Stimulated activated CD4-positive, alpha-beta T cell treated with anti-CD3 and anti-CD28 coated beads, TNF-alpha, amount 100 ng/mL, for 1 hour (primary cell): Measurements from ENCODE around the gene PPP4R4.
"Not testable (repeated sequence)": the region's sequence is repeated elsewhere in the genome, so short reads cannot be mapped to it uniquely, and the experiment has no call there.

Experiments
- DNase-seq, 3 donors: peaks; one replicate each; pipeline ENCODE4 v3.0.0-alpha.2; 2020; ENCODE audit warnings: low read depth in 3 of 3, low spot score in 1 of 3

The PPP4R4 gene

DNA sequence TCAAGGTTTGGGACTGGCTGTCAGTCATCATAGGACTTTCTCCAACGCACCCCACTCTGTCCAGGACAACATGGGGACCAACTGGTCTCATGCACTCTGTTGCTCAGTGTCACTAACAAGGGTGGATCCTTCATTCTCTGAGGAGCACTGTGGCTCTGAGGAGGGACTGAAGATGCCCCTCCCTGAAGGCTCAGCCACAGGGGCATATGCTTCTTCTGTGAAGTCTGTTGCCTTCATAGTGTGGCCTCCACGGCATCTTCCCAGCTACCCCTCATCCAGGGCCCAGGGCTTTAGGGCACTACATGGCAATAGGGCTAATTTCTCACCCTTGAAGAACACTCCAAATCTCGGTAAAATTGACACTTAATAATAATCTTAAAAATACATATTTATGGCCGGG lies 30.4 kb upstream of the PPP4R4 start:
- no peak for DNase-seq

GRCh38 chr14:94144765-94145164 lies 29.4 kb upstream of the PPP4R4 start:
- DNase-seq, result no peak

DNA sequence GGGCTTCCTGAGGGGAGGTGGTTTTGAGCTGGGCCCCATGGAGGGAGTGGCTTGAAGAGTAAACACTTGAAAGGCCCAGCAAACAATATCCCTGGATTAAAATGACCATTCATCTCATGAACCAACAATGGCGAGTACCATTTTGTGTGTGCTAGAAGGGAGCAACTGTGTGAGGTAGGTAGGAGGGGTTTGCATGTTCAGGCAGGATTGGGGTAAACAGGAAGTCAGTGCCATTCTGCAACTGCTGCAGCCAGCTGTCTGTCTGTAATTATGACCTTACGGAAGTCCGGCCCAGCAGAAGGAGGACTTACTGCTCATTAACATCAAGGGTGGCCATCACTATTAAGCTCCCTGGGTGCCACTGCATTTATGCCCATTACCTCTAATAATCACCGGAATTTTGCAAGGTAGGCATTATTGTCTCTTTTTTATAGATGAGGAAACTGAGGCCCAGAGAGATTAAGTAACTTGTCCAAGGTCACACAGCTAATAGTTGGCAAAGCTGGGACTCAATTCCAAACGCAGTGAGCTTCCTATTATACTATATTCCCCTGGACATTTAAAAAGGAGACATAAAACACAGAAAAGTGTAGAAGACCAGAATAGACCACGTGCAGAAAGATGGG lies 28.1 kb upstream of the PPP4R4 start:
- DNase-seq, result no peak

GRCh38 chr14:94152676-94153075 lies 21.4 kb upstream of the PPP4R4 start:
- no peak for DNase-seq

GRCh38 chr14:94153750-94154342 lies 20.3 kb upstream of the PPP4R4 start:
- no peak for DNase-seq

DNA sequence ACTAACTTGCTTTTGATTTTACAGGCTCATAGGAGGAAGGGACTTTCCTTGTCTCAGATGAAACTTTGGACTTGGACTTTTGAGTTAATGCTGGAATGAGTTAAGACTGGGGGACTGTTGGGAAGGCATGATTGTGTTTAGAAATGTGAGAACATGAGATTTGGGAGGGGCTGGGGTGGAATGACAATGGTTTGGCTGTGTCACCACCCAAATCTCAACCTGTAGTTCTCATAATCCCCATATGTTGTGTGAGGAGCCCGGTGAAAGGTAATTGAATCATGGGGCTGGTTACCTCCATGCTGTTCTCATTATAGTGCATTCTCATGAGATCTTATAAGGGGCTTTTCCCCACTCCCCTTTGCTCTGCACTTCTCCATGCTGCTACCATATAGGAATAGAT lies 18.0 kb upstream of the PPP4R4 start:
- not testable (repeated sequence) for DNase-seq

DNA sequence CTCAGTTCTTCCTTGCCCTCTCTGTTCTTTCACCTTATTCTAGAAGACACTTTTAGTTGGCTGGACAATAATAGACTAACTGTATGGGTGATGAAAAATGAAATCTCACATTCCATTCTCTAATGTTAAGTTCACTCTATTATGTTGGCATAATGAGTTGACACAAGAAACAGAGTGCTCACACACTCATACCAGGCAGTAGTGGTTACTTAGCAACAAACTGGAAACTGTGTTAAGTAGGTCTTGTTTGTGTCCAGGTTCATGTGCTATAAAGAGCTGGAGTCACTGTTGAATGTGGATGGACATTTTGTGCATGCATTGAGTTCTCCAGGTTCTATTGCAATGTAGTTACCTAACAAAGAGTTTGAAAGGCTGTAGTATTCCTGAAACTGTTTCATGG lies 16.9 kb upstream of the PPP4R4 start:
- no peak for DNase-seq

- DNase-seq, result no peak
These were observed 15.8 kb upstream of the PPP4R4 start for GRCh38 chr14:94158239-94158883.

GRCh38 chr14:94161058-94161457 lies 13.1 kb upstream of the PPP4R4 start:
- no peak for DNase-seq

- no peak for DNase-seq
These were observed 12.1 kb upstream of the PPP4R4 start for GRCh38 chr14:94161981-94162380.

- DNase-seq, result no peak
These were observed 11.7 kb upstream of the PPP4R4 start for GRCh38 chr14:94162466-94162865.

DNA sequence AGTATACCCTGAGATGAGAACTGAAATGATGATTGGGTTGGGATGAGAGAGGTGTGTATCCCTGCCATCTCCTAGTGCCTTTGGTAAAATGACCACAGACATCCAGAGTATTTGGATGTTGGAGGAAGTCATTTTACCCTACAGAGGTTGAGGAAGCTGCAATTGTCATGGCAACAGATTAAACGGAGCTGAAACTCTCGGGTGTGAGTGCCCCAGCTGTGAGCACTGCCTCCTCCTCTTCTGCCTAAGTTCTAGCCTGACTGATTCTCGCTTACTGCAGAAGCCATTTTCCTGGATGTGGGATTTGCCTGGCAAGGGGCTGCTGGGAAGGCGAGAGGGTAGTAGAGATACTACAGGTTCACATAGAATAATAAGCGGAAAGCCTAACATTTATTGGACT lies 10.3 kb upstream of the PPP4R4 start:
- no peak for DNase-seq

GRCh38 chr14:94164685-94165431 lies 9.3 kb upstream of the PPP4R4 start:
- DNase-seq, result no peak

GRCh38 chr14:94165744-94166143 lies 8.4 kb upstream of the PPP4R4 start:
- DNase-seq, result no peak

- DNase-seq, result no peak
These were observed 4.0 kb upstream of the PPP4R4 start for GRCh38 chr14:94170136-94170535.

GRCh38 chr14:94171208-94171607 lies 2.9 kb upstream of the PPP4R4 start:
- no peak for DNase-seq

- DNase-seq, result no peak
These were observed 1.6 kb upstream of the PPP4R4 start for GRCh38 chr14:94172545-94172944.

GRCh38 chr14:94173471-94173884 lies 644 bp upstream of the PPP4R4 start:
- DNase-seq, result no peak

- no peak for DNase-seq
These were observed 485 bp downstream of the PPP4R4 start for GRCh38 chr14:94174604-94175010.

- no peak for DNase-seq
These were observed 1.1 kb downstream of the PPP4R4 start for GRCh38 chr14:94175011-94175745.

DNA sequence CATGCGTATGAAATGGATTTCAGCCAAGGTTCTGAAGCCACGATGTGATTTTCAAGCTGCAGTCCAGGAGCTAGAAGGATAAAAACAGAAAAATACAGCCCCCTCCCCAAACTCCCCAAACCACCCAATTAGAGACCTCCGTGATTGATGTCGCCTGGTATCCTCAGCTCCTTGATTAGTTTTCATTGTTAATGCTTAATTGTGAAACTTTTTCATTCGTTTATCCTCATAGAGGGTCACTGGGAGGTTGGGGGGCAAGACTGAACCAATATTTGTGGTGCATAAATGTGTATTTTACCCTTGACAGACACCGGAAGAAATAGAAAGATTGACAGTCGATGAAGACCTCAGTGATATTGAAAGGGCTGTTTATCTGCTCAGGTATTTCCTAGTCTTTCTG lies 1.6 kb downstream of the PPP4R4 start:
- DNase-seq, result no peak
